Measurements from ENCODE around the gene PANX2. TPM values are rescaled to one million over a fixed set of nuclear protein-coding genes. Genes with fewer than 3 reads are reported as not detected.

Gene PANX2
- total RNA-seq: 0.13 and 0.16 TPM in 2 replicates

DNA sequence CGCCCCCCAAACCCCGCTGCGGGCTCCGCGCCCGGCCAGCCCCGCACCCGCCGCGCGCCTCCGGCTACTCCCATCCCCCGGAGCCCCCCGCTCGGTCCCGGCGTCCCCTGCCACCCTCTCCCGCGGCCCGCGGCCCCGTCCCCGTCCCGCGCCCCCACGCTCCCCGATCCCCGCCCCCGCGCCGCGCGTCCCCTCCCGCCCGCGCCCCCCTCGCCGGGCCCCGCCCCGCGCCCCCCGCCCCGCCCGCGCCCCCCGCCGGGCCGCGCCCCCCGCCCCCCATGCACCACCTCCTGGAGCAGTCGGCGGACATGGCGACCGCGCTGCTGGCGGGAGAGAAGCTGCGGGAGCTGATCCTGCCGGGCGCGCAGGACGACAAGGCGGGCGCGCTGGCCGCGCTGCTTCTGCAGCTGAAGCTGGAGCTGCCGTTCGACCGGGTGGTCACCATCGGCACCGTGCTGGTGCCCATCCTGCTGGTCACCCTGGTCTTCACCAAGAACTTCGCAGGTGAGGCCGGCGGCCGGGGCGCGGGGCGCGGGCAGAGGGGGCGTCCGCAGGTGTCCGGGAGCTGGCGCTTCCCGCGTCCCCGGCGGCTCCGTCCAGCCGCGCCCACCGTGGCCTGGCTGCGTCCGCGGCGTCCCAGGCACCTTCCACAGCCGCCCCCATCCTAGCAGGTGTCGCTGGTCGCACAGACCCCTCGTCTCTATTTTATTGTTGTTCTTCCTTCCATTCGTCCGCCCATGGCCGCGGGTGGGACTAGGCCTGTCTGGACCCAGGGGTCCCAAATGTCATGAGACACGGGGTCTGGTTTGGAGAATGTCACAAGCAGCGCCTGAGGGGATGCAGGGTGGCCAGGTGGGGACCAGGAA lies at the start of gene PANX2:
Gene PANX2, plus strand, starts transcription at position 279 of the 866 bp plus-strand sequence. Its CDS starts 0 bp downstream, at position 279.

DNA sequence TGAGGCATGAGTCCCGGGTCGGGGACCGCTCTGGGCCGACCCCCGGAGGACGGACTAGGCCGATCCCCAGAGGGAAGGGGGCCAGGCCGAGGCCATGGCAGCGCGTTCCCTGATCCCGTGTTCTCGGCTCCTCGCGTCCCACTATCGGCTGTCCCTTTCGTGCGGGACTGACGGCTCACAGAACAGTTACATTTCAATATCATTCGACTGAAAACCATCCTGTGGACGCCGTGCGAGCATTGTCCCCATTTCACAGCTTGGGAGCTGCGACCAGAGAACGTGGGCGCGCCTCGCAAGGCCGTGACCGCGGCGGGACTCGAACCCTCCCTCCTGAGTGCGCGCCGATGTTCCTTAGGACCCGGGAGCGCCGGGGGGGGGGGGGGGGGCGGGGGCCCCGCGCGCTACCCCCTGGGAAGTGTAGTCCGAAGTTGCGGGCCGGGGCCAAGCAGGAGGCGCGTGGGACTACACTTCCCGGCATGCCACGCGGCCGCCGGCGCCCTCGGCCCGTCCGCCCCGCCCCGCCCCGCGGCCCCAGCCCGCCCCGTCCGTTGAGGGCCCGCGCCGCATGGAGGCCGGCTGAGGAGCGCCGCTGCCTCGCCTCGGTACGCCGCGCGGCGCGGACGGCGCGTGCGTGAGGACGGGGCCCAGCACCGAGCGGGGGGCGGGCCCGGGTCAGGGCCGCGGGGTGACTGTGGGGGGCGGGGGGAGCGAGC lies 15.0 kb downstream of the PANX2 start, which contains the start of gene TRABD:
Gene TRABD, plus strand, starts transcription at position 539 of the 713 bp plus-strand sequence. CDS start 7,148 bp downstream, outside the sequence.

GRCh38 chr22:50200461-50201190 lies 30.1 kb downstream of the PANX2 start, which contains the start of gene SELENOO:
SELENOO (plus strand) TSS chr22:50201011; CDS start chr22:50201037, 26 bp downstream.

Other genes with a start within 250 kb of the PANX2 start
- 37.5 and 63.6 TPM in 2 replicates for gene PIM3, start 210.0 kb upstream of the PANX2 start, total RNA-seq
- gene IL17REL, start 158.0 kb upstream of the PANX2 start, total RNA-seq: 0.25 TPM in 1 of 2 replicates, not detected in the other
- not detected in 2 replicates for gene TTLL8, start 112.4 kb upstream of the PANX2 start, total RNA-seq
- gene MLC1, start 85.3 kb upstream of the PANX2 start, total RNA-seq: not detected in 2 replicates
- gene MOV10L1, start 80.7 kb upstream of the PANX2 start, total RNA-seq: under 0.01 and 0.76 TPM in 2 replicates
- gene TRABD, start 15.2 kb downstream of the PANX2 start, total RNA-seq: 43.7 and 56.1 TPM in 2 replicates
- gene SELENOO, start 30.3 kb downstream of the PANX2 start, total RNA-seq: 19.1 and 23.1 TPM in 2 replicates
- 24.9 and 31.4 TPM in 2 replicates for gene TUBGCP6, start 74.3 kb downstream of the PANX2 start, total RNA-seq
- 18.4 and 40.1 TPM in 2 replicates for gene HDAC10, start 80.5 kb downstream of the PANX2 start, total RNA-seq
- 40.6 and 41.6 TPM in 2 replicates for gene MAPK12, start 91.0 kb downstream of the PANX2 start, total RNA-seq
- gene MAPK11, start 99.6 kb downstream of the PANX2 start, total RNA-seq: 14.3 and 19.8 TPM in 2 replicates
- gene PLXNB2, start 136.9 kb downstream of the PANX2 start, total RNA-seq: 241 and 564 TPM in 2 replicates
- 1.5 and 9.8 TPM in 2 replicates for gene DENND6B, start 156.3 kb downstream of the PANX2 start, total RNA-seq
- gene PPP6R2, start 172.6 kb downstream of the PANX2 start, total RNA-seq: 37.6 and 52.5 TPM in 2 replicates

Measured in mesangial cell (primary cell).